Bronchial epithelial cell (primary cell): ENCODE measurements around the gene TIMP2. TPM values are rescaled to one million over a fixed set of nuclear protein-coding genes. Genes with fewer than 3 reads are reported as not detected.

ENCODE experiments used
- DNase-seq: peaks from one replicate; pipeline ENCODE4 v3.0.0-alpha.2; 2010; ENCODE audit warnings: low read depth
- FAIRE-seq: peaks from 2 replicates; lab custom pipeline; 2011; peaks lifted over from hg19 to GRCh38; lab: Jason Lieb, UNC
- H3K27me3 ChIP-seq: 2 replicates; pipeline ENCODE4 v1.5.1; 2011; ENCODE audit warnings: low read length; ENCODE audit not compliant: control insufficient read depth, insufficient read depth
- H3K36me3 ChIP-seq: 2 replicates; pipeline ENCODE4 v1.5.1; 2011; ENCODE audit warnings: low read length; ENCODE audit not compliant: control insufficient read depth, insufficient read depth
- H3K4me3 ChIP-seq: 2 replicates; pipeline ENCODE4 v1.5.1; 2011; ENCODE audit warnings: mild to moderate bottlenecking, low read depth, low read length, control low read depth
- CTCF ChIP-seq: IDR thresholded peaks from 2 replicates; pipeline ENCODE4 v1.5.1; 2011; ENCODE audit warnings: mild to moderate bottlenecking, moderate library complexity, low read length, control low read depth, inconsistent platforms; ENCODE audit not compliant: insufficient read depth, severe bottlenecking
- total RNA-seq: library from RNA; depleted of rRNA; stranded (reverse); fragments of >200 nt; gene quantifications from 2 replicates; pipeline ENCODE4 v1.2.1, GENCODE V29; 2014

TIMP2 gene
- total RNA-seq, 1 donor from 2014 or later = 2.1 TPM

- Histone ChIP-seq H3K36me3 (no peaks in the 10 kb centered on the region), H3K4me3 (no peak overlapping the region), H3K27me3 (no peaks in the 10 kb centered on the region)
- FAIRE-seq (no peak), DNase-seq (no peak)
- no peak for TF ChIP-seq CTCF
These were observed 61.1 kb downstream of the TIMP2 start for GRCh38 chr17:78864117-78864516.

- no peak for TF ChIP-seq CTCF
- H3K4me3 ChIP-seq = no peak overlapping the region
- H3K36me3 ChIP-seq = no peaks in the 10 kb centered on the region
- no peaks in the 10 kb centered on the region for H3K27me3 ChIP-seq
- FAIRE-seq = no peak
- DNase-seq = peak; percentile 76
These were observed 62.8 kb downstream of the TIMP2 start for GRCh38 chr17:78862073-78863023.

GRCh38 chr17:78861229-78861628, 64.0 kb downstream of the TIMP2 start:
- Histone ChIP-seq H3K36me3 (no peaks in the 10 kb centered on the region), H3K4me3 (no peak overlapping the region), H3K27me3 (no peaks in the 10 kb centered on the region)
- DNase-seq (no peak), FAIRE-seq (no peak)
- no peak for TF ChIP-seq CTCF

- Histone ChIP-seq H3K27me3 (no peaks in the 10 kb centered on the region), H3K36me3 (no peaks in the 10 kb centered on the region), H3K4me3 (no peak overlapping the region)
- no peak for DNase-seq
- TF ChIP-seq CTCF = no peak
- FAIRE-seq = no peak
These were observed 66.1 kb downstream of the TIMP2 start for GRCh38 chr17:78859051-78859450.

- no peak overlapping the region for H3K4me3 ChIP-seq
- no peaks in the 10 kb centered on the region for H3K27me3 ChIP-seq
- no peaks in the 10 kb centered on the region for H3K36me3 ChIP-seq
- DNase-seq (no peak), FAIRE-seq (no peak)
- no peak for TF ChIP-seq CTCF
These were observed 67.9 kb downstream of the TIMP2 start for GRCh38 chr17:78857266-78857665.
